HG03175 (cell line): ENCODE measurements around the gene PKNOX1.
"Not testable (repeated sequence)": the region's sequence is repeated elsewhere in the genome, so short reads cannot be mapped to it uniquely, and the experiment has no call there.

Experiments used
- ATAC-seq: cut with Tn5 transposase; IDR thresholded peaks from one replicate; pipeline ENCODE4 v1.9.1; 2021; ENCODE audit warnings: mild to moderate bottlenecking, moderate library complexity; ENCODE audit not compliant: unreplicated experiment

Gene PKNOX1

GRCh38 chr21:43015906-43016540 lies 41.7 kb downstream of the PKNOX1 start:
- ATAC-seq, result no peak

DNA sequence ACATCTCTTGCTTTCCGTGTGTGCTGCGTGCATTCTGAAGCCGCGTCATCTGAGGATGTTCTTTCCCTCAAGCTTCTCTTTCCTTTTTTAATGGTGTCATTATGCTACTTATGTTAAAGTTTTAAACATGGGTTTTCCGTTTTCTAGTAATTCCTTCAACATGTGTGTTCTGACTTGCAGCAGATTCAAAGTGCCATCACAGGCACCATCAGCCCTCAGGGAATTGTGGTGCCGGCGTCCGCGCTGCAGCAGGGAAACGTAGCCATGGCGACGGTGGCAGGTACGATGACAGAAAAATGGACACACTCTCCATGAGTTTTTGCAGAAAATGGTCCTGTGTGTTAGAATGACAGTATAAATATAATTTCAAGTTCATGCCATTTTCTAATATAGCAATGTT lies 42.4 kb downstream of the PKNOX1 start:
- no peak for ATAC-seq

- ATAC-seq, result no peak
Measured at GRCh38 chr21:43018519-43018918, 44.2 kb downstream of the PKNOX1 start.

DNA sequence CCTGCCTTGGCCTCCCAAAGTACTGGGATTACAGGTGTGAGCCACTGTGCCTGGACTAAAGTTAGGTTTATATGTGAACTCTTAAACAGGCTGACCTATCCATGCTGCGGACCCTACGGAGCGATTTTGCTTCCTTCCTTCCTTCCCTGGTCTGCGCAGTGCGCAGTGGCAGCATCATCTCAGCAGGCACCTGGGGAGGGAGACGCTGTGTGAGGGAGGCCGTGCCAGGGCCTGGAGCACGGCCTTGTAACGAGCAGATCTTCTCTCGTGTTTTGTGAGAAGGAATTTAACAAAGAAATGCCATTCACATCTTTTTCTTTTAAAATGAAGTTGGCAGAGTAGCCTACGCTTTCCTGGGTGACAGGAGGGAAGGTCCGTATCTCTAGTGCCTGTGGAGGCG lies 45.8 kb downstream of the PKNOX1 start:
- ATAC-seq, result no peak

DNA sequence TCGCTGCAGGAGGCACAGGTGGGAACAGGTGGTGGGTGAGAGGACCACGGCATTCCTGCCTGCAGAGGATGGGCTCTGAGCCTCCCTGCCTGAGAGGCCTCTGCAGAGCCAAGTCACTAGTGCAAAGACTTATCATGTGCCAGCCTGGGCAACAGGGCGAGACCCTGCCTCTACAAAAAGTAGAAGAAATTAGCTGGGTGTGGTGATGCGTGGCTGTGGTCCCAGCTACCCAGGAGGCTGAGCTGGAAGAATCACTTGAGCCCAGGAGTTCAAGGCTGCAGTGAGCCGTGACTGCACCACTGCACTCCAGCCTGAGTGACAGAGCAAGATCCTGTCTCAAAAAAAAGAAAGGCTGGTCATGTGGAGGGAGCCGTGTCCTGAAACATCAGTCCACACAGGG lies 46.4 kb downstream of the PKNOX1 start:
- no peak for ATAC-seq

GRCh38 chr21:43021191-43021590 lies 46.8 kb downstream of the PKNOX1 start:
- no peak for ATAC-seq

GRCh38 chr21:43021756-43022600 lies 47.6 kb downstream of the PKNOX1 start:
- no peak for ATAC-seq

- no peak for ATAC-seq
Measured at GRCh38 chr21:43023175-43023574, 48.8 kb downstream of the PKNOX1 start.

DNA sequence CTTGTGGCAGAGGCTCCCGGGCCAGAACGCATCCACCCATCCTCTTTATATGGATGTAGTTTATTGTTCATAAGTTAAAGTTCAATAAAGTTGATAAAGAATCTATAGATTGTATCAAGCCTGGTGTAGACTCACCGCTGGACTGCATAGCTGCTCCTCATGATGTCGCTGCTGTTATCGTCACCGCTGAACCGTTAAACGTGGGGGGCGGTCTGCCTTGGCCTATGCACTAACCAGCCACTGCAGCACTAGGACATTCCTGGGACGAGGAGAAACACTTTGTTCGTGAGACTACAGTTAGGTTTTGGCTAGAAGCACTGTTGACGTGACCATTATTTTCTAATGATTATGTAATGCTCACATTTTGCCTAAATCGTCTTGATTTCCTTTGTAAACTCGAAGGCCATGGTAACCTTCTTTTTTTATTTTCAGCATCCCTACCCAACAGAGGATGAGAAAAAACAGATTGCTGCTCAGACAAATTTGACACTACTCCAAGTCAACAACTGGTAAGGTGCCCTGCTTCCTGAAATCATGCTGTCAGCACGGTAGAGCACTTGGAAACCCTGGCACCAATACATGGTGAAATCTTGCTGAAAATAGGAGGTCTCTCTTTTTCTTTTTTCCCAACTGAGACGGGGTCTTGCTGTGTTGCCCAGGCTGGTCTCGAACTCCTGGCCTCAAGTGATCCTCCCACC lies 50.2 kb downstream of the PKNOX1 start:
- ATAC-seq, result no peak

DNA sequence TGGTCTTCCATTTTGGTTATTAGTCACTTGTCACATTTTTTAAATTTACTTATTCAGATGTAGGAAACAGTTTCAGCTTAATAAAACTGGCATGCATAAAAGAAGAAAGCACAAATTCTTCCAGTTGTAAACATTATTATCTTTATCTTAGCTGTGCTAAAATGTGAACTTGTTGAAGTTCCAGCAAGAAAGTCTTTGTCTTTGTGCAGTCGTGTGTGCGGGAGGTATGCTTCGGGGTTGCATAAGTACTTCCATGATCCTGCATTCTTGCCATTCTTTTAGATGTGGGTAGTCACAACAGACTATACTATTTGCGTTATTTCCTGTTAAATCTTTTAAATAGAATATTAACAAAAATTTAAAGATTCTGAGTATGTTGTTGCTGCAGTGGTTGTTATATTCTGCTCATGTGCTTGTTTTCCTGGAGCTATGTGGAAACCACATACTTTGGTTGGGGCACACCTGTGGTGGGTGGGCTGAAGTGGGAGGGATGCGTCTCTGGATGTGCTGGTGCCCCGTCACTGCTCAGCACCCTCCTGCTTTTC lies 51.3 kb downstream of the PKNOX1 start:
- ATAC-seq, result no peak

- ATAC-seq, result no peak
Measured at GRCh38 chr21:43027846-43028731, 53.7 kb downstream of the PKNOX1 start.

- ATAC-seq, result no peak
Measured at GRCh38 chr21:43029785-43030184, 55.4 kb downstream of the PKNOX1 start.

GRCh38 chr21:43031121-43031619 lies 56.8 kb downstream of the PKNOX1 start:
- ATAC-seq, result no peak

DNA sequence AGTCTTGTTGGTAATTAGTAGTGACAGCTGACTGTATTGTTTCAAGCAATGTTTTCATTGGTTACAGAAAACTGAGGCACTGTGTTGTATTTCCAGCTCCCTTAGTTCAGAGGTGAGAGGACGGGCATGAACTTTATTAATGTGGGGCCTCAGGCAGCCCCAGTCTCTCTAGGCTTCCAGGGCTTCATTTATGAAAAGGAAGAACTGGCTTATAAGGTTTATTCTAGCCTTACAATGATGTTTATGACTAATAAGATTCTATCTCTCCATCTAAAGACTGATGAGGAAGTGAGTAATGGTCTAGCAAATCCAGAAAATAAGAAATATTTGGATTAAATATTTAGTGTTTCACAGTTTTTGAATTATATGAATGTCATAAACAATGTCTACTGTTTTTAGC lies 59.7 kb downstream of the PKNOX1 start:
- no peak for ATAC-seq

DNA sequence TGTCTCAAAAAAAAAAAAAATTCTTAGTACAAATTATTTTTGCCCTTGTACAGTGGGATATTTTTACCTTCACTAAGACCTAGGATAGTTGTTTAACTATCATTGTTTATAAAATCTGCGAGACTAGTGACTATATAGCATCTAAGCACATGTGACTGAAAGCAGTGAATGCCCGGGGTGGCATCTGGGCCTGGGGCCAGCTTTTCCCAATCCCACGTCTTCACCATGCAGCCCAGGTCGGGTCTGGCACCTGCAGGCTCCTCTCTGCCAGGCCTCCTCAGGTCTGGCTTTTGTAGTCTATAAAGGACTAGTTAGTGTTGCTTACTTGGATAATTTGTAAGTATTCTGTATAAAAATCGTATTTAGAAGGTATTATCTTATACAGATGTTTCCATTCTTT lies 60.5 kb downstream of the PKNOX1 start:
- ATAC-seq, result no peak

DNA sequence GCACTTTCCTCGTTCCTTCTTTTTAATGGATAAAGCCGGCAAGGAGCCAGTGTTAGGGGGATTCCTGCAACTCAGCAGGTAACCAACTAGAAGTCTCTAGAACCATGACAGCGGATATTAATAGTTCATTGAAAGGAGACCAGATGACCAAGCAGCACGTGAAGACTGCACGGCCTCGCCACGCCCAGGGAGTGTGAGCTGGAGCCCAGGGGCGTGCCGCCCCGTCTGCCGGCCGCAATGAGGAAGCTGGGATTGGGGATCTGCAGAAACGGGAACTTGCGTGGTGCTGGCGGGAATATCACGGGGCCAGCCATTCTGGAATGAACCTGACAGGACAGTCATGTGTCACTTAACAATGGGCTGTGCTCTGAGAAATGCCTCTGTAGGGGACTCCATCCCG lies 62.5 kb downstream of the PKNOX1 start:
- ATAC-seq, result not testable (repeated sequence)

DNA sequence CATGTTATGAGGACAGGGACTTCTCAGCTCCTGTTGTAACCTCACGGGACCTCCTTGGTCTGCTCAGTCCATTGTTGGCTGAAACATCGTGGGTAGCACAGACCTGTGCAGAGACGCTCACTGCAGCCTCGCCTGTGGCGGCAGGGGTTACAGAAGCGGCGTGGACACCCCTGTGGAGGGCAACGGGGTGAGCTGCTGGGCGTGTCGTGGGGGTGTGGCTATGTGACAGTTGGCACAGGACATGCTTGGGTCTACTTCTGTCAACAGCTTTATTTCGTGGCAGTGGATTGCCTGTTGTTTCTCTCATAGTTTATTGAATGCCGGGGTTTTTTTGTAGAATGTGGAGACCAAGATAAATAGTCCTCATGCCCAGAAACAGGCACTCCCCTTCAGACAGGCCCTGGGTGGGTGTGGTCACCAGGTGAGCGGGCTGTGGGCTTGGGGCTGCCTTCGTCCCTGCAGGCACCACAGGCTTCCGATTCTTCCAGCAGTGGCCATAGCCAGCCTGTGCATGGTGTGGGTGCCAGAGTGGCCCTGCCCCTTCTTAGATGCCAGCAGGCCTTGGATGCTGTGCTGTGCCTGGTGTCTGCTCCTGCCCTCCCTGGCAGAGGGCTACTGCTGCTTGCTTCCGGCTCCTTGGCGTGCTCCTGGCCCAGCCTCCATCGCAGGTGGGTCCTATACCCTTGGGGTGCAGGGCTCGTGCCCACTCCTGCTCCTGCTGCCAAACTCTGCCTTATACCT lies 63.7 kb downstream of the PKNOX1 start:
- ATAC-seq, result not testable (repeated sequence)

GRCh38 chr21:43038659-43039044 lies 64.3 kb downstream of the PKNOX1 start:
- not testable (repeated sequence) for ATAC-seq

GRCh38 chr21:43042169-43042568 lies 67.8 kb downstream of the PKNOX1 start:
- ATAC-seq, result not testable (repeated sequence)

- not testable (repeated sequence) for ATAC-seq
Measured at GRCh38 chr21:43043291-43043690, 68.9 kb downstream of the PKNOX1 start.
